Gastrocnemius medialis (tissue), 4 donors: ENCODE measurements around the gene DNAJB5.

Source experiments
- CTCF ChIP-seq, 5 experiments: fragments of 450-650 bp in 3 of 5; fragments of 200-600 bp in 2 of 5; sonication (generic) in 2 of 5; IDR thresholded peaks in 4 of 5; conservative IDR thresholded peaks in 1 of 5; 1 replicate in 4 of 5; 2 replicates in 1 of 5; pipeline ENCODE4 v1.5.1; 2016 to 2019; ENCODE audit warnings: antibody characterized with exemption in 5 of 5, mild to moderate bottlenecking in 3 of 5, moderate library complexity in 3 of 5
- POLR2A ChIP-seq, 2 donors: fragments of 450-650 bp; IDR thresholded peaks; one replicate each; pipeline ENCODE4 v1.6.1; 2017; ENCODE audit warnings: antibody characterized with exemption in 2 of 2, mild to moderate bottlenecking in 2 of 2, moderate library complexity in 2 of 2

DNA sequence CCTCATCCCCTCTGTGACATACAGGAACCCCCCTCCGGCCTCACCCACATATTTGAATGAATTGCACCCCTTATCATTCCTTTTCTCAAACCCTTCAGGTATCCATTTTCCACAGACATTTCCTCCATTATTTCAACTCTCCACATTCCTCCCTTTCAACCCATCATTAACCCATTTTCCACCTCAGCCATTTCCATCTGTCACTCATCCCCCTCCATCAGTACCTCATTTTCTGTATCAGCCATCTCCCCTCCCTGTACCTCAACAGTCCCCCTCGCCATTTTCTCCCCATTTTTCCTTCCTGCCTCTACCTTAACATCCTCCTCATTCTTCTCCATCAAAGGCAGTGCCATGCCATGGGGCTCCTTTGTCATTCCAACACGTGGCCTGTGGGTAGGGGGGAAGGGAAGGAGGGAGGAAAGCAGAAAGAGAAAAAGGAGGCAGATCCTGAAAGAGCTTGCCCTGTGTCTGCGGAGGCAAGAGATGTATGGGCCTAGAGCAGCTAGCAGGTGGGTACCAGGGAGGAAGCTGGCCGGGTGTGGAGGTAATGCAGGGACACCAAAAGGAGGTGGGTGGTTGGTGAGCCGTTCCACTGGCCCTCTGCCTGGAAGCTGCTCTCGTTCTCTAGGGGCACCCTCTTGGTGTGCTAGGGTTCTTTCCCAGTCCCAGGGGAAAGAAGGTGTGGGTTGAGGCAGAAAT lies 1.5 kb downstream of the DNAJB5 start:
- TF ChIP-seq CTCF (IDR thresholded peaks at IDR 0.05 in 4 of 5, conservative IDR thresholded peaks at IDR 0.05 in 1 of 5) (no peak), POLR2A (IDR thresholded peaks at IDR 0.05) (no peak)
